Measurements from ENCODE around the gene ARID5A. TPM values are rescaled to one million over a fixed set of nuclear protein-coding genes. Genes with fewer than 3 reads are reported as not detected.

ARID5A gene
- total RNA-seq, 4 donors from 2014 or later, result 40.0 to 98.5 (median 53.9) TPM

DNA sequence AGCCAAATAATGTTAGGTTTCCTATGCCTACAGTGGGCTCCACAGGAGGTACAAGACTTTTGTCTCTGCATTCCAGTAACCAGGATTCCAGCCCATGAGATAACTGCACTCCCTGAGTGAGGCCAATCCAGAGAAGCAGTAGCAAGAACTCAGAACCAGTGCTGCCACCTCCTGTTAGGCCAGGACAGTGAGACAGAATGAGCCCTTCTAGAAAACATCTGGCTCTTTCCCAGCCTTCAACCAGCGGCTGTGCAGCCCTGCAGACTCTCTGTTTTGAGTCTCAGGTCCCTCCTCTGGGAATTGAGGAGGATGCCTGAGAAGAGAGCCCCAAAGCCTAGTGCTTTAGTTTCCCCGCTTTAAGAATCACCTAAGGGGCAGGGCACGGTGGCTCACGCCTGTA is 44.2 kb downstream of the ARID5A start:
- no peak for TF ChIP-seq POLR2A (IDR thresholded peaks at IDR 0.05)
- TF ChIP-seq, protein P1, sequence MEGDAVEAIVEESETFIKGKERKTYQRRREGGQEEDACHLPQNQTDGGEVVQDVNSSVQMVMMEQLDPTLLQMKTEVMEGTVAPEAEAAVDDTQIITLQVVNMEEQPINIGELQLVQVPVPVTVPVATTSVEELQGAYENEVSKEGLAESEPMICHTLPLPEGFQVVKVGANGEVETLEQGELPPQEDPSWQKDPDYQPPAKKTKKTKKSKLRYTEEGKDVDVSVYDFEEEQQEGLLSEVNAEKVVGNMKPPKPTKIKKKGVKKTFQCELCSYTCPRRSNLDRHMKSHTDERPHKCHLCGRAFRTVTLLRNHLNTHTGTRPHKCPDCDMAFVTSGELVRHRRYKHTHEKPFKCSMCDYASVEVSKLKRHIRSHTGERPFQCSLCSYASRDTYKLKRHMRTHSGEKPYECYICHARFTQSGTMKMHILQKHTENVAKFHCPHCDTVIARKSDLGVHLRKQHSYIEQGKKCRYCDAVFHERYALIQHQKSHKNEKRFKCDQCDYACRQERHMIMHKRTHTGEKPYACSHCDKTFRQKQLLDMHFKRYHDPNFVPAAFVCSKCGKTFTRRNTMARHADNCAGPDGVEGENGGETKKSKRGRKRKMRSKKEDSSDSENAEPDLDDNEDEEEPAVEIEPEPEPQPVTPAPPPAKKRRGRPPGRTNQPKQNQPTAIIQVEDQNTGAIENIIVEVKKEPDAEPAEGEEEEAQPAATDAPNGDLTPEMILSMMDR (IDR thresholded peaks at IDR 0.05), result no peak
- TF ChIP-seq EP300 (IDR thresholded peaks at IDR 0.05), result no peak
- no peak for TF ChIP-seq POLR2AphosphoS5 (IDR thresholded peaks at IDR 0.05)
- no peak for ATAC-seq
- no CpG with 5 or more reads among the region's 4 CpGs for WGBS, 2 donors (ENCODE audit: low coverage in 1 of 2)

DNA sequence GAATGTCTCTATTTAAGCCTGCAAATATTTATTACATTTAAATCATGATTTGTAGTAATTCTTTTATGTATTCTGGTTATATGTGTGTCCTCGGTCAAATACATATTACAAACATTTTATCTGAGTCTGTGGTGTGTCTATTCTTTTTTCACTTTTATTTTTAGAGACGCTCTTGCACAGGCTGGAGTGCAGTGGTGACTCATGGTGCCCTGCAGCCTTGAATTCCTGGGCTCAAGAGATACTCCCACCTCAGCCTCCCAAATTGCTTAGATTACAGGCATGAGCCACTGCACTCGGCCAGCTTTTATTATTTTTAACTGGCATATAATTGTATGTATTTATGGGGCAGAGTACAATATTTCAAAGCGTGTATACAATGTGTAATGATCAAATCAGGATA is 47.5 kb downstream of the ARID5A start:
- Histone ChIP-seq H3K9me3 (no peaks in the 10 kb centered on the region), H3K27ac (no peak overlapping the region), H3K36me3 (peaks cover 0 to 19% of the 10 kb centered on the region in 2 donors), H3K4me3 (no peak overlapping the region), H3K4me1 (no peaks in the 10 kb centered on the region), H3K27me3 (no peaks in the 10 kb centered on the region)
- ATAC-seq, result no peak
- TF ChIP-seq POLR2AphosphoS5 (IDR thresholded peaks at IDR 0.05) (no peak), EP300 (IDR thresholded peaks at IDR 0.05) (no peak), POLR2A (IDR thresholded peaks at IDR 0.05) (no peak)
- TF ChIP-seq, protein P1 (IDR thresholded peaks at IDR 0.05), result no peak
- WGBS, 2 donors (ENCODE audit: low coverage in 1 of 2), result 53 to 68% methylated on average over 4 of the region's 4 CpGs

More for the DNA sequence above, 44.2 kb downstream of the ARID5A start:
- Histone ChIP-seq H3K27me3 (no peaks in the 10 kb centered on the region), H3K27ac (no peak overlapping the region), H3K36me3 (peaks cover 0 to 9% of the 10 kb centered on the region in 2 donors), H3K4me3 (no peak overlapping the region), H3K9me3 (no peaks in the 10 kb centered on the region), H3K4me1 (no peaks in the 10 kb centered on the region)

DNA sequence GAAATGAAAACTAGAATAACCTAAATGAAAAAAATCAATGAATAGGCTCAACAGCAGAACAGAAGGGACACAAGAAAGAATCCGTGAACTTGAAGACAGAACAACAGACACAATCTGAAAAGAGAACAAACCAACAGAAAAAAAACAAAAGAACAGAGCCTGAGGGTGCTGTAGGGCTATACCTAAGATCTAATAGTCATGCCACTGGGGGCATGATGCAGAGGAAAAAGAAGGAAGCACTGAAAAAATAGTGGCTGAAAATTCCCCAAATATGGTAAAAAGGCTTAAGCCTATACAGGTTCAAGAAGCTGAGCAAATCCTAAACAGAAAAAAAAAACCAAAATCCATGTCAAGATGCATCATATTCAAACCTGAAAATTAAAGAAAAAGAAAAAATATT is 51.3 kb downstream of the ARID5A start:
- ATAC-seq, result no peak
- no peak overlapping the region for H3K27ac ChIP-seq
- H3K9me3 ChIP-seq, result no peaks in the 10 kb centered on the region
- H3K36me3 ChIP-seq, result peaks cover 0 to 28% of the 10 kb centered on the region in 2 donors
- no peaks in the 10 kb centered on the region for H3K27me3 ChIP-seq
- 80 to 88% methylated on average over 1 of the region's 1 CpG for WGBS, 2 donors (ENCODE audit: low coverage in 1 of 2)
- H3K4me3 ChIP-seq, result no peak overlapping the region
- no peaks in the 10 kb centered on the region for H3K4me1 ChIP-seq
- TF ChIP-seq EP300 (IDR thresholded peaks at IDR 0.05) (no peak), POLR2A (IDR thresholded peaks at IDR 0.05) (no peak), POLR2AphosphoS5 (IDR thresholded peaks at IDR 0.05) (no peak)
- TF ChIP-seq, protein P1 (IDR thresholded peaks at IDR 0.05), result no peak

DNA sequence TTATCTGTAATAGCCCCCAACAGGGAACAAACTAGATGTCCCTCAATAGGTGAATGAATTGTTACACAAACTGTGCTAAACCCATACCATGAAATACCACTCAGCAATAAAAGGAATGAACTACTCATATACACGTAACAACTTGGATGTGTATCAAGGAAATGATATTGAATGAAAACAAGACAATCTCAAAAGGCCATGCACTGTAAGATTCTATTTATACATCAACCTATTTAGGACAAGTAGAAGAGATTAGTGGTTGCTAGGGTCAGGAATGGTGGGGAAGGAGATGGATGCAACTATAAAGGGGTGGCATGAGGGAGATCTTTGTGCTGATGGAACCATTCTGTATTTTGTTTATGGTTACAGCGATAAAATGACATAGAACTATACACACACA is 54.5 kb downstream of the ARID5A start:
- 58 to 59% methylated on average over 2 of the region's 2 CpGs for WGBS, 2 donors (ENCODE audit: low coverage in 1 of 2)
- H3K36me3 ChIP-seq, result peaks cover 0 to 52% of the 10 kb centered on the region in 2 donors
- H3K27me3 ChIP-seq, result no peaks in the 10 kb centered on the region
- H3K27ac ChIP-seq, result no peak overlapping the region
- TF ChIP-seq POLR2A (IDR thresholded peaks at IDR 0.05) (no peak), EP300 (IDR thresholded peaks at IDR 0.05) (no peak), POLR2AphosphoS5 (IDR thresholded peaks at IDR 0.05) (no peak)
- TF ChIP-seq, protein P1 (IDR thresholded peaks at IDR 0.05), result no peak
- H3K4me3 ChIP-seq, result no peak overlapping the region
- no peaks in the 10 kb centered on the region for H3K9me3 ChIP-seq
- H3K4me1 ChIP-seq, result no peaks in the 10 kb centered on the region
- no peak for ATAC-seq

DNA sequence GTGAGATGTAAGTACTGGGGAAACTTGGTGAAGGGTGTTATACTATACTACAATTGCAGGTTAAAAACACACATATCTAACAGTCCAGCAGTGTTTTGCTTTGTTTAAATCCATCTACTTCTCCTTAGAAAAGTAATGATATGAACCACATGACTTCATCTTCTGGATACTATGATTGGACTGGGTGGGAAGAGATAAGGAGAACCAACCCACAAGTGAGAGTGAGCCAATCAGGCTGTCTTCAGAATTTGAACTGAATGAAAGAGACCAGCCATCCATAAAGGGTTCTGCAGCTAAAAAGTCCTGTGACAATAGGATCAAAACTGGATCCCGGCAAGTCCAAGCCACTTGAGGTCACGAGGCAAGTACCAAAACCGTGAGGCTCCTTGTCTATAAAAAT is 54.9 kb downstream of the ARID5A start:
- Histone ChIP-seq H3K36me3 (peaks cover 0 to 56% of the 10 kb centered on the region in 2 donors), H3K4me3 (no peak overlapping the region), H3K4me1 (no peaks in the 10 kb centered on the region), H3K27ac (no peak overlapping the region), H3K27me3 (no peaks in the 10 kb centered on the region), H3K9me3 (no peaks in the 10 kb centered on the region)
- TF ChIP-seq EP300 (IDR thresholded peaks at IDR 0.05) (no peak), POLR2AphosphoS5 (IDR thresholded peaks at IDR 0.05) (no peak), POLR2A (IDR thresholded peaks at IDR 0.05) (no peak)
- TF ChIP-seq, protein P1 (IDR thresholded peaks at IDR 0.05), result no peak
- WGBS, 2 donors (ENCODE audit: low coverage in 1 of 2), result 68 to 81% methylated on average over 3 of the region's 3 CpGs
- no peak for ATAC-seq
